Measurements from ENCODE around the gene LRRC40.

Gene LRRC40

GRCh38 chr1:70117046-70117445 lies 88.3 kb downstream of the LRRC40 start:
- DNase-seq (ENCODE audit: low read depth in 2 of 3, low spot score in 1 of 3) = no peak

- DNase-seq (ENCODE audit: low read depth in 2 of 3, low spot score in 1 of 3) = no peak
Measured at GRCh38 chr1:70115315-70115714, 90.1 kb downstream of the LRRC40 start.

- DNase-seq (ENCODE audit: low read depth in 2 of 3, low spot score in 1 of 3) = no peak
Measured at GRCh38 chr1:70112838-70113237, 92.5 kb downstream of the LRRC40 start.

GRCh38 chr1:70109241-70109640 lies 96.1 kb downstream of the LRRC40 start:
- DNase-seq (ENCODE audit: low read depth in 2 of 3, low spot score in 1 of 3) = no peak

GRCh38 chr1:70103770-70104169 lies 101.6 kb downstream of the LRRC40 start:
- no peak for DNase-seq (ENCODE audit: low read depth in 2 of 3, low spot score in 1 of 3)

- no peak for DNase-seq (ENCODE audit: low read depth in 2 of 3, low spot score in 1 of 3)
Measured at GRCh38 chr1:70101774-70102173, 103.6 kb downstream of the LRRC40 start.

GRCh38 chr1:70101231-70101630 lies 104.1 kb downstream of the LRRC40 start:
- DNase-seq (ENCODE audit: low read depth in 2 of 3, low spot score in 1 of 3) = no peak

Measured in stimulated activated CD4-positive, alpha-beta T cell treated with anti-CD3 and anti-CD28 coated beads, Interleukin-12 subunit alpha, Interleukin-12 subunit beta, amount 100 ng/mL, for 48 hours (primary cell).